Mesenteric fat pad (tissue), 1 donor: ENCODE measurements around the gene DAAM2. TPM values are rescaled to one million over a fixed set of nuclear protein-coding genes. Genes with fewer than 3 reads are reported as not detected.

Source experiments
- DNase-seq: peaks from one replicate; pipeline ENCODE4 v3.0.0-alpha.2; 2020; ENCODE audit warnings: low spot score
- total RNA-seq: library from RNA; stranded (reverse); fragmentation: NEBNext Ultra II Directional; extraction: Animal tissue kit (Norgen Biotek cat#: 25700); gene quantifications from one replicate; pipeline ENCODE4 v1.2.1, GENCODE V29; 2021
- donor health status: DM: yes; HTN: yes; CAD: no.

The DAAM2 gene
- total RNA-seq, 1 donor from 2014 or later, result 83.8 TPM

GRCh38 chr6:39947611-39948068 lies 155.5 kb downstream of the DAAM2 start:
- no peak for DNase-seq

DNA sequence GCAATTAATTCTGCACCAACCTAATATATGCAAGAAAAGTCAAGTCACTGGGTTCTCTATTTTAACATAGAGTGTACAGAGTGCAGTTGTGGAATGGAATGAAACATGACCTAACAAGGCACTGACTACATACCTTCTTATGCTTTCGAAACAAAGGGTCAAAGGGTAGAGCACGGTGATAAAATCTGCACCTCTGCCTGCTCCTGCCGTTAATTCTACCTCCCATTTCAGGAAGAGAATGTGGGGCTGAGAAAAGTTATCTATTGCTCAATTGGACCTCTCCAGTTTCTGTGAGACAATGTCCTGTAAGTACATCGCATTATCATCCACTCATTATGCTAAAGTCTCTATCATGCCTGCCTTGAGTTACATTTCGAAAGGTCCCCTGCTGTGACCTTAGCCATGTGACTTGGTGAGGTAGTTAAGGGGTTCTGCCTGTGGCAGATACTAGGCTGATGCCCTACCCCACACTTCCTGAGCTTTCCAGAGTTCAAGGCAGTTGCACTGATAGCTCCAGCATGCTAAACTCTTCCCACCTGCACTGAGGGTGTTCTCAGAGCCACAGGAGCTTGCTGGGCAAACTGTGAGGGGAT lies 156.1 kb downstream of the DAAM2 start:
- DNase-seq, result no peak

GRCh38 chr6:39950125-39950720 lies 158.0 kb downstream of the DAAM2 start:
- DNase-seq, result no peak

DNA sequence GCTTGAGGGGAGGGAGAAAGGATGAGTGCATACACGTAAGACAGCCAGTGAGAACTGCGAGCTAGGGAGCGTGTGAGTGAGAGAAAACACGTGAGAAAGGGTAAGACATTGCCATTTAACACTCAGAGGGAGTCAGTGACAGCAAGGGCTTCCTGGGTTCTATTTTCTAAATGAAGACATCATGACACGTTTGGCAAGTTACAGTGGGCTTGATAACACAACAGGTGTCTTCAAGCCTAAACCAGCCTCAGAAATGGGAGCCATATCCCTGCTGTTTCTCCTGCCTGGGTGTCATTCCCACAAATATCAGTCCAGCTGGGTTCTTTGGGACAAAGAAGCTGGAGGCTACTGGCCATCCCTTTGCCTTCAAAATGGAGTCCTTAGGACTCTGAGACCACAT lies 159.0 kb downstream of the DAAM2 start:
- DNase-seq, result no peak

GRCh38 chr6:39951716-39952115 lies 159.5 kb downstream of the DAAM2 start:
- no peak for DNase-seq

GRCh38 chr6:39952167-39952566 lies 160.0 kb downstream of the DAAM2 start:
- DNase-seq, result no peak

- no peak for DNase-seq
Measured at GRCh38 chr6:39953076-39953618, 161.0 kb downstream of the DAAM2 start.

Other genes with a start within 250 kb of the DAAM2 start
- 0.26 TPM for gene KIF6, start 67.0 kb upstream of the DAAM2 start, total RNA-seq
- gene MOCS1, start 142.1 kb downstream of the DAAM2 start, total RNA-seq, result 70.0 TPM